ENCODE results near the gene SORCS2.

GRCh38 chr4:7228734-7229133 is 36.4 kb downstream of the SORCS2 start:
- TF ChIP-seq CTCF (IDR thresholded peaks at IDR 0.05) (no peak), POLR2A (IDR thresholded peaks at IDR 0.05) (no peak)
